Measurements from ENCODE around the gene UGP2.
"Not testable (repeated sequence)": the region's sequence is repeated elsewhere in the genome, so short reads cannot be mapped to it uniquely, and the experiment has no call there.

Gene UGP2

GRCh38 chr2:63841254-63842022 is at the start of gene UGP2:
Gene UGP2 (plus strand): TSS chr2:63841896. CDS start chr2:63842186, 290 bp downstream.
- TF ChIP-seq CTCF (IDR thresholded peaks at IDR 0.05; ENCODE audit: control insufficient read depth, insufficient read depth, low read depth, low read length, missing control alignments) = no peak
- DNase-seq (ENCODE audit: low read depth) = peak; percentile 81
- peak within 1 kb of the TSS; percentile 97 for H3K4me3 ChIP-seq (ENCODE audit: control insufficient read depth, low read depth, low read length)

- DNase-seq (ENCODE audit: low read depth) = peak; percentile 74
- H3K4me3 ChIP-seq (ENCODE audit: control insufficient read depth, low read depth, low read length) = no peak overlapping the region
- no peak for TF ChIP-seq CTCF (IDR thresholded peaks at IDR 0.05; ENCODE audit: control insufficient read depth, insufficient read depth, low read depth, low read length, missing control alignments)
Observed at GRCh38 chr2:63792530-63792929, 49.2 kb upstream of the UGP2 start.

- DNase-seq (ENCODE audit: low read depth) = no peak
- H3K4me3 ChIP-seq (ENCODE audit: control insufficient read depth, low read depth, low read length) = no peak overlapping the region
- TF ChIP-seq CTCF (IDR thresholded peaks at IDR 0.05; ENCODE audit: control insufficient read depth, insufficient read depth, low read depth, low read length, missing control alignments) = no peak
Observed at GRCh38 chr2:63796366-63796765, 45.3 kb upstream of the UGP2 start.

GRCh38 chr2:63796796-63797195 is 44.9 kb upstream of the UGP2 start:
- TF ChIP-seq CTCF (IDR thresholded peaks at IDR 0.05; ENCODE audit: control insufficient read depth, insufficient read depth, low read depth, low read length, missing control alignments) = no peak
- no peak overlapping the region for H3K4me3 ChIP-seq (ENCODE audit: control insufficient read depth, low read depth, low read length)
- no peak for DNase-seq (ENCODE audit: low read depth)

- DNase-seq (ENCODE audit: low read depth) = no peak
- no peak for TF ChIP-seq CTCF (IDR thresholded peaks at IDR 0.05; ENCODE audit: control insufficient read depth, insufficient read depth, low read depth, low read length, missing control alignments)
- H3K4me3 ChIP-seq (ENCODE audit: control insufficient read depth, low read depth, low read length) = no peak overlapping the region
Observed at GRCh38 chr2:63801455-63801854, 40.2 kb upstream of the UGP2 start.

- H3K4me3 ChIP-seq (ENCODE audit: control insufficient read depth, low read depth, low read length) = no peak overlapping the region
- TF ChIP-seq CTCF (IDR thresholded peaks at IDR 0.05; ENCODE audit: control insufficient read depth, insufficient read depth, low read depth, low read length, missing control alignments) = no peak
- no peak for DNase-seq (ENCODE audit: low read depth)
Observed at GRCh38 chr2:63805412-63805811, 36.3 kb upstream of the UGP2 start.

GRCh38 chr2:63808036-63808435 is 33.7 kb upstream of the UGP2 start:
- DNase-seq (ENCODE audit: low read depth); H3K4me3 ChIP-seq (ENCODE audit: control insufficient read depth, low read depth, low read length): not testable (repeated sequence)

GRCh38 chr2:63808911-63809310 is 32.8 kb upstream of the UGP2 start:
- not testable (repeated sequence) for DNase-seq (ENCODE audit: low read depth); H3K4me3 ChIP-seq (ENCODE audit: control insufficient read depth, low read depth, low read length)

Measured in AG09309 (cell line).